Measurements from ENCODE around the gene LARGE1.

Gene LARGE1

DNA sequence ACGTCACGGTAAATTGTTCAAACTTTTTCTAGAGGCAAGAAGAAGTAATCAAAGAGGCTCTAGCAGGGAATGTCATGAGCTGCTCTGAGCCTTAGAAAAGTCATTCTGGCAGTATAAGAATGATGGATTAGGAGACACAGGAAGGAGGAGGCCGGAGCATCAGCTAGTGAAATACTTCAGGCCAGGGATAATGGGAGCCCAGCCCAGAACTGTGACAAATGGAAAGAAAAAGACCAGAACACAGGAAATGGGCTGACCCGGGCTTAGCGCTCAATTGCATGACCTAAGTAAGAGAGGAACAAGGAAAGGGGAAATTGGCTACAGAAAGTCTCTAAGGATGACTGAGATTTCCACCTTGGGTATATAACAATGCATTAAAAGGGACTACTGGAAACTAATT is 108.6 kb downstream of the LARGE1 start:
- no peak for DNase-seq

- DNase-seq: no peak
These were observed 109.1 kb downstream of the LARGE1 start for GRCh38 chr22:33811208-33811607.

GRCh38 chr22:33807470-33807869 is 112.8 kb downstream of the LARGE1 start:
- DNase-seq: no peak

GRCh38 chr22:33806191-33806590 is 114.1 kb downstream of the LARGE1 start:
- no peak for DNase-seq

- DNase-seq: no peak
These were observed 116.6 kb downstream of the LARGE1 start for GRCh38 chr22:33803371-33804282.

GRCh38 chr22:33798401-33798800 is 121.9 kb downstream of the LARGE1 start:
- DNase-seq: no peak

GRCh38 chr22:33796494-33796893 is 123.8 kb downstream of the LARGE1 start:
- no peak for DNase-seq

DNA sequence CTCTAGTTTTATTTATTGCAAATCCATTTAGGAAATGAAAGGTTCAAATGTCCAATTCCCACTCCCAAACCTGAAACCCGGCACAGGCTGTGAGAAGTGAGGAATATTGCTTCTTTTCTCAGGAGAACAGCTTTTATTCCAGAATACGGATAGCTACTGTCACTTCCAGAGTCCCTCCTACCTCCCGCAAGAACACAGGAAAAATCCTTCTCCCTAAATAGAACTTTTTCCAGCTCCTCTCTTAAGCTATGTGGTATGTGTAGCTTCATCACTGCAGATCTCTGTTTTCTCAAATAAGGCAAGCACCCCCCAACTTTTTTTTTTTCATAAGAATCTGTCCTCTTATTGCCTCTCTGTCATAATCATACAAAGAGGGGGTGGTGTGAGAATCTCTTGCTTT is 126.8 kb downstream of the LARGE1 start:
- DNase-seq: no peak

DNA sequence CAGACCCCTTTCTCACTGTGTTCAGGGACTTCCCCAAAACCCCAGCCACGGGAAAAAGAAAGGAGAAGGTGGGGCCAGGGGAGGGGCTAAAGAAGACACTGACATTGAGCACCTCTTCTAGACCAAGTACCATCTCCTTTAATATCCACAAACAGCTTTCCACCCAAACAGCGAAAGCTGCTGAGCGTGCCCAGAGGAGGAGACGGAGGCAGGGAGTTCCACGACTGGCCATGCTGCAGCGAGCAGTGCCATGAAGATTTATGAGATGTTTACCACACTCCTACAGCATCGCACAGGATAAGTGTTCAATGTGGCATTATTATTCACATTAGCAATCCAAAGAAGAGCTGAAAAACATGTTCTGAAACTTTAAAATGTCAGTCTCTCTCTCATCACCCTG is 127.4 kb downstream of the LARGE1 start:
- DNase-seq: no peak

- no peak for DNase-seq
These were observed 130.5 kb downstream of the LARGE1 start for GRCh38 chr22:33789690-33790253.

GRCh38 chr22:33788927-33789326 is 131.3 kb downstream of the LARGE1 start:
- no peak for DNase-seq

DNA sequence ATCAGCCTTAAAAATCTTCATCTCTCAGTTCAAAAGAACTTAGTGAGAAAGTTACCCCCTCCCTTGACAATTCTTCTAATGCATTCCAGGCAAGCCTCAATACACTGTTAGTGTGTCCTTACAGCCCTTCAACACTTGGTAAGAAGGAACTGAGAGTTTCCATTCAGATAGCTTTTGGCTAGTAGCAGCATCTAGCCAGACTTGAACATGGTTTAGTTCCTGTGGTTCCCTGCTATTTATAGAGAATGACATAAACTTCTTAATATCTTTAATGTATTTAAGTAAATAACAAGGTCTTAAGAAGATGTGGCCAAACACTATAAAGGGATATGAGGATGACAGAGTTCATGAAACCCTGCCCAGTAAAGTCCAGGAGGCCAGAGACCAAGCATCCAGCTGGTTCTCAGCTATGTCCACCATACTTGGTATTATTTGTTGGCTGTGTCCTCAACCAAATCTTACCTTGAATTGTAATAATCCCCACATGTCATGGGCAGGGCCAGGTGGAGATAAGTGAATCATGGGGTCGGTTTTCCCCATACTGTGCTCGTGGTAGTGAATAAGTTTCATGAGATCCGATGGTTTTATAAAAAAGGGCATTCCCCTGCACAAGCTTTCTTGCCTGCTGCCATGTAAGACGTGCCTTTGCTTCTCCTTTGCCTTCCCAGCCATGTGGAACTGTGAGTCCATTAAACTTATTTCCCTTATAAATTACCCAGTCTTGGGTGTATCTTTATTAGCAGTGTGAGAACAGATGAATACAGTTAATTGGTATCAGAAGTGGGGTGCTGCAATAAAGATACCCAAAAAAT is 132.4 kb downstream of the LARGE1 start:
- DNase-seq: no peak

DNA sequence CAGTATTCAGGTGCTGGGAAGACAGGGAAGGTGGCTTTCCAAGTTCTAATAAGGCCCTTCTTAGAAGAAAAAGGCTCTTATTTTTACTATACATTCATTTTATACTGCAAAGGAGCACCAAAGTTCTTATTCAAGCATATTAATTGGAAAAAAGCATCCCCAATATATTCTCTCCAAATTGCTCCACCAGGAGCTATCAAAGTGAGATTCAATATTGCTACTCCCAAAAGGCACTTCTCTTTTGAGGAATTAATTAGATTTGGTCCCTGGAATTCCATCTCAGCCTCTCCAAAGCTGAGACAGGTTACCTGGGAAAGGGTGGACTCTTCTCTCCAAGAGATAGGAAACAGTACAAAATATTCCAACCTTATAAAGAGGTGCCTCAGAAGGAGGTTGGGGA is 134.1 kb downstream of the LARGE1 start:
- DNase-seq: no peak

GRCh38 chr22:33785283-33785968 is 134.8 kb downstream of the LARGE1 start:
- DNase-seq: no peak

- no peak for DNase-seq
These were observed 138.9 kb downstream of the LARGE1 start for GRCh38 chr22:33781411-33781810.

DNA sequence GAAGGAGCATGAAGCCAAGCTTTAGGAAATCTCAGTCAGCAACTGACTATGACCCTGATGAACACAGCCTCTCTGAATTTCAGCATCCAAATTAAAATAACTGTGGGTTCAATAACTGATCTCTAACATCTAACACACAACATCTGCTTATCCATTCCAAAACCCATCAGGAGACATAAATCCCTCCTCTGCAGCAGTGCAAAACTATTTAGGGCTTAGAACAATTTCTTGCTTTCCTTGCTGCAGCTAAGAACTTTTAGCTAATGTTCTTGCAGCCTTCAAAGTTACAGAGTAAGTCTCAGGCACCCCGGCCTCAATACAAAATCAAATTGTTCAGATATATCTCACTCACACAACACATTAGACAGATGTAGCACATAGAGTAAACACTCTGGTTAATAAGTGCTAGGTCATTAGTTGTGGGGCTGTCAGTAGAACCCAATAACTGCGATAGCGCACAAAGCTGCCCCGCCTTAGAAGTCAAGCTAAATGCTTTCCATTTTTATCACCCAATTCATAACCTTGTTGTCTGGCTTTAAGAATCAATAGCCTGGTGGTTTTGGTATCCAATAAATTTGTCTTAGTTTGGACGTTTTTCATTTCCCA is 139.6 kb downstream of the LARGE1 start:
- no peak for DNase-seq

DNA sequence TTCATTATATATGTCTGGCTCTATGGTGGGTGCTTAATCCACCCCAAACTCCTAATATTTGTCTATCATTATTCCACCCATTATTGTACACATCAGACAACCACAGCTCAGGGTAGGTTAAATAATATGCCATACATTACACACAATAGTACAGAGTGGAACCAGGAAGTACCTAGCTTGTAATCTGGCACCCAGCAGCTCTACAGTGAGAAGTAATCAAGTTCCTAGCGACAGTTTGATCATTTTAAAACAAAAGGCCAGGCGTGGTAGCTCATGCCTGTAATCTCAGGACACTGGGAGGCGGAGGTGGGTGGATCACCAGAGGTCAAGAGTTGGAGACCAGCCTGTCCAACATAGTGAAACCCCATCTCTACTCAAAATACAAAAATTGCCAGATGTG is 141.0 kb downstream of the LARGE1 start:
- DNase-seq: no peak

DNA sequence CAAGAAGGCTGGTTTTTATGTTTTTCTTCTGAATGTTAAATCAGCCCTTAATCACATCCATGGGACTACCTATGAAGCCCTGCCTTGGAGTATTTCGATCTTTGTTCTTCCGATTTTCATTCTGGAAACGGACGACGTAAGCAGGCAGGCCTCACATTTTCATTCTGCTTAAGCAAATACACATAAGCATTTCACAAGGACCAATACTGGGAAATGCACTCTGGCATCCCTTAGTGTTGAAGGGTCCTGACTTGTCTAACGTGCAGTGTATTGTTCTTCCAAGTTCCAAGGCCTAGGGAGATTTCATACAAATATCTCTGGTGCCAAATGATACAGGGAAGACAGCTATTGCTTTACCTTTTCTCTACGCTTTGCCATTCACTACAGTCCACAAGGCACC is 143.8 kb downstream of the LARGE1 start:
- DNase-seq: no peak

DNA sequence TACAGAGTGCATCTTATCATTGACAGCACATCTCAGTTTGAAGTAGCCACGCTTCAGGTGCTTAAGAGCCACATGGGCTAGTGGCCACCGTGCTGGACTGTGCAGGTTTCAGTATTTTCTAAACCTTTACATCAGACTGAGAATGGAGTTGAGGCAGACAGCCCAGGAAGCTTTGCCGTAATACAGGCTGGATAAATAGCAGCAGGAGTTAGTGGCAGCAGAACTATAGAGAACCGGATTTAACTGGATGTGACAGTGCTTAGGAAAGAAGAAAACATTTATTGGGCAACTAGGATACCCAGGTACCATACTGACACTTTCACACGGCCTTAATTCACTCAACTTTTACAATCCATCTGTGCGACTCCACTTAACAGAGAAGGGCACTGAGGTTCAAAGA is 145.5 kb downstream of the LARGE1 start:
- DNase-seq: no peak

GRCh38 chr22:33772745-33773144 is 147.5 kb downstream of the LARGE1 start:
- no peak for DNase-seq

DNA sequence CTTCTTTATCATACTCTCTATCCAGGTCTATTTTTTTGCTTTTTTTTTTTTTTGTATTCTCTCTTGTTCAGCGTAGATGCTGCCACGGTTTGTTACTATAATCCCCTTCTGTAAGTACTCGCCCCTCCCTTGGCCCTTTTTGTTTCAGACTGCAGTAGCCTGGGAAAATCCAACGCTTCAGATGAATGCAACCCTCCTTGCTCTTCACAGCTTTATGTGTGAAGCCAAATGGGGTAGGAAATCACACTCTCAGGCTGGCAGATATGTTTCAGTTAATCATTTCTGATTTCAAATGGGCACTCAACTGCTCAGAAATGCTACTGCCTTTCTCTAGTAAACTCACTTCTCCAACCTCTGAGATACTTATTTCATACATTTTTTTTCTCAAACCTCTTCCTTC is 149.1 kb downstream of the LARGE1 start:
- no peak for DNase-seq

DNA sequence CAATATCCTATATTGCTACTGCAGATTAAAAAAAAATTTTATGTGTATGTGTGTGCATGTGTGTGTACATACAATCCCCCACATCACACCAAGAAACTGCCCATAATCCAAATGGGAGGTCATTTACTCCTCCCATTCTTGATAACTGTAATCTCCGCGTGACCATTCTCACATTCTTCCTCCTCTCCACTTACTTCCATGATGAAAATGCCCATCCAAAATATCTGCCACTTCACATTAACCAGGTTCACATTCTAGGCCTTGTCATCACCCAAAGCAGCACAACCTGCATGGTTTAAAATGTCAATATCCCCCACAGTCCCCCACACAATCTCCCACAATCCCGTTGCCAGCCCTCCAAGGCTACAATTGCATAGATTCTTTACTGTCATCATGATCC is 149.6 kb downstream of the LARGE1 start:
- DNase-seq: no peak

DNA sequence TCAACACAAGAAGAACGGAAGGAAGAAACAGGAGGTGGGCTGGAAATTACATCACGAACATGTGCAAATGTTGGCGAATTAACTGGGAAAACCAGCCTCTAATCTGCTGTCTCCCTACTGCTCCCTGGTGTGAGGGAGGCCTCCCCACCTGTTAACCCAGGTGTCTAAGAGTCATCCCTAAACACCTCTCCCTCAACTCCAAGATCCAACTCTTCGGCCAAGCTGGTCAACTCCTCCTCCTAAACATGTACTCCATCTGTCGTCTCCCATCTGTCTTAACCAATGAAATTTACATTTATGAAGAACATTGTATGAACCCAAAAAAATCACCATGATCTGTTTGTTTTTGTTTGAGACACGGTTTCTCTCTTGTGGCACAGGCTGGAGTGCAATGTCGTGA is 154.2 kb downstream of the LARGE1 start:
- DNase-seq: no peak
